HG02981 (cell line): ENCODE results near the gene HBD.
"Not testable (repeated sequence)": the region's sequence is repeated elsewhere in the genome, so short reads cannot be mapped to it uniquely, and the experiment has no call there.

Experiments
- ATAC-seq: cut with Tn5 transposase; IDR thresholded peaks from one replicate; pipeline ENCODE4 v1.9.1; 2021; ENCODE audit warnings: mild to moderate bottlenecking, moderate library complexity; ENCODE audit not compliant: unreplicated experiment

Gene HBD

GRCh38 chr11:5234381-5234834 is at the start of gene HBD:
Gene HBD, minus strand, starts transcription at chr11:5234483. Its CDS starts 50 bp downstream, at chr11:5234433.
- ATAC-seq, result peak; percentile 89

DNA sequence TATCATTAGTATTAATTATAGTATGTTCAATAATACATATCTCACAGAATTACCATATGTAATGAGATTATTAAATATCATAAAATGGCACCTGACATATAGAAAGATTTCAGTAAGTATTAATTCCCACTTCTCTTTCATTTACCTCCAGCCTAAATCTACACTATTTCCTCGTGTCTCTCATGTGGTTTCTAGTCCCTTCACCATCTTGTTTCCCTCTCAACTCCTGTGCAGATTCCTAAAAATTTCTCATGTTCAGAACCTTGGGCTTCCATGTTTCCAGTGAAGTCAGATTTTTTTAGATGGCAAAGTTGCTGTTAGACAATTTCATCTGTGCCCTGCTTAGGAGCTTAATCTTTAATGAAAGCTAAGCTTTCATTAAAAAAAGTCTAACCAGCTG is 49.6 kb upstream of the HBD start:
- no peak for ATAC-seq

- no peak for ATAC-seq
Observed at GRCh38 chr11:5283086-5283485, 48.8 kb upstream of the HBD start.

- no peak for ATAC-seq
Observed at GRCh38 chr11:5282628-5283027, 48.3 kb upstream of the HBD start.

DNA sequence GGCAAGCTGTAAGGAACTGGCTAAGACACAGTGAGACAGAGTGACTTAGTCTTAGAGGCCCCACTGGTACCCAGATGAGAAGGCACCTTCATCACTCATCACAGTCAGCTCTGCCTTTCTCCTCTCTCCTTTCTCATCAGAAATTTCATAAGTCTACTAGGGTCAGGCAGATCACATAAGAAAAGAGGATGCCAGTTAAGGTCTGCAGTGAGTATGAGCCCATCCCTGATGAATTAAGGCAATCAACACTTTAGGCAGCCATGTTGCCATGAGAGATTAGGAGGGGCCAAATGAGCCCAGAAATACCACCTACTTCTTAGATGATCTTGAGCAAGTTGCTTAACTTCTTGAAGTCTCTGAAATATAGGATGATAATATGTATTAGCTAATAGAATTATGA is 47.3 kb upstream of the HBD start:
- no peak for ATAC-seq

DNA sequence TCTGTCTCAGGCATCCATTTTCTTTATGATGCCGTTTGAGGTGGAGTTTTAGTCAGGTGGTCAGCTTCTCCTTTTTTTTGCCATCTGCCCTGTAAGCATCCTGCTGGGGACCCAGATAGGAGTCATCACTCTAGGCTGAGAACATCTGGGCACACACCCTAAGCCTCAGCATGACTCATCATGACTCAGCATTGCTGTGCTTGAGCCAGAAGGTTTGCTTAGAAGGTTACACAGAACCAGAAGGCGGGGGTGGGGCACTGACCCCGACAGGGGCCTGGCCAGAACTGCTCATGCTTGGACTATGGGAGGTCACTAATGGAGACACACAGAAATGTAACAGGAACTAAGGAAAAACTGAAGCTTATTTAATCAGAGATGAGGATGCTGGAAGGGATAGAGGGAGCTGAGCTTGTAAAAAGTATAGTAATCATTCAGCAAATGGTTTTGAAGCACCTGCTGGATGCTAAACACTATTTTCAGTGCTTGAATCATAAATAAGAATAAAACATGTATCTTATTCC is 46.4 kb upstream of the HBD start:
- peak; percentile 95 for ATAC-seq

GRCh38 chr11:5279471-5280090 is 45.3 kb upstream of the HBD start:
- no peak for ATAC-seq

DNA sequence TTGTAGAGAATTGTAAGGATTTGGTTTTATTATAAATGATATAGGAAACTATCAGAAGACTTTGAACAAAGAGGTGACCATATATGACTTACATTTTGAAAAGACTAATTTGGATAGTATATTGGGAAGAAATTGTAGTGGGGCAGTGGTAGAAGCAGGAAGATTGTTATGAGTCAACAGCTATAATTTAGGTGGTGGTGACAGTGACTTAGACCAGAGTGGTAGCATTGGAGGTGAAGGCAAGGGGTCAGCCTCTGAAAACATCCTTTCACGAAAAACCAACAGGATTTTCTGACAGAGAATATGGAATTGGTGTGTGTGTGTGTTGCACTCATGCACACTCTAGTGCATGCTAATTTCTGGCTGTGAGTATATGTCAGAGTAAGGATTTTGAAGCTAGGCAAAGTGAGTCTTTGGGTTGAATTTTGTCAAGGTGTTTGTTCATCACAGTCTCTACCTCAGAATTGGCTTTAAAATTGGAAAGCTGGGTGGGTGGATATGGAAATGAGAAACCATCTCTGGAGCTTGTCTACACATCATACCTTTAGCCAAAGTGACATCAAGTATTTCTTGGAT is 43.6 kb upstream of the HBD start:
- ATAC-seq, result peak; percentile 44

GRCh38 chr11:5276697-5277096 is 42.4 kb upstream of the HBD start:
- ATAC-seq, result no peak

DNA sequence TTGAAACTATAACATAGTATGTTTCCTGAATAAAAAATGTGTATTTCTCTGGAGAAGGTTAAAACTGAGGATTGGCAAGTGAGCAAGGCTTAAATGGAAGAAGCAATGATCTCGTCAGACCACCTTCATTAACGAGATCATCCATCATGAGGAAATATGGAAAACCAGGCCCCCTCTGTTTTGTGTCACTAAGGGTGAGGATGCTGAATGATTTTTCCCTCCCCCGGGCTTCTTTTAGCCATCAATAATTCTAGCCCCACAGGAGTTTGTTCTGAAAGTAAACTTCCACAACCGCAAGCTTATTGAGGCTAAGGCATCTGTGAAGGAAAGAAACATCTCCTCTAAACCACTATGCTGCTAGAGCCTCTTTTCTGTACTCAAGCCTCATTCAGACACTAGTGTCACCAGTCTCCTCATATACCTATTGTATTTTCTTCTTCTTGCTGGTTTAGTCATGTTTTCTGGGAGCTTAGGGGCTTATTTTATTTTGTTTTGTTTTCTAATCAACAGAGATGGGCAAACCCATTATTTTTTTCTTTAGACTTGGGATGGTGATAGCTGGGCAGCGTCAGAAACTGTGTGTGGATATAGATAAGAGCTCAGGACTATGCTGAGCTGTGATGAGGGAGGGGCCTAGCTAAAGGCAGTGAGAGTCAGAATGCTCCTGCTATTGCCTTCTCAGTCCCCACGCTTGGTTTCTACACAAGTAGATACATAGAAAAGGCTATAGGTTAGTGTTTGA is 41.3 kb upstream of the HBD start:
- no peak for ATAC-seq

- no peak for ATAC-seq
Observed at GRCh38 chr11:5274395-5274794, 40.1 kb upstream of the HBD start.

DNA sequence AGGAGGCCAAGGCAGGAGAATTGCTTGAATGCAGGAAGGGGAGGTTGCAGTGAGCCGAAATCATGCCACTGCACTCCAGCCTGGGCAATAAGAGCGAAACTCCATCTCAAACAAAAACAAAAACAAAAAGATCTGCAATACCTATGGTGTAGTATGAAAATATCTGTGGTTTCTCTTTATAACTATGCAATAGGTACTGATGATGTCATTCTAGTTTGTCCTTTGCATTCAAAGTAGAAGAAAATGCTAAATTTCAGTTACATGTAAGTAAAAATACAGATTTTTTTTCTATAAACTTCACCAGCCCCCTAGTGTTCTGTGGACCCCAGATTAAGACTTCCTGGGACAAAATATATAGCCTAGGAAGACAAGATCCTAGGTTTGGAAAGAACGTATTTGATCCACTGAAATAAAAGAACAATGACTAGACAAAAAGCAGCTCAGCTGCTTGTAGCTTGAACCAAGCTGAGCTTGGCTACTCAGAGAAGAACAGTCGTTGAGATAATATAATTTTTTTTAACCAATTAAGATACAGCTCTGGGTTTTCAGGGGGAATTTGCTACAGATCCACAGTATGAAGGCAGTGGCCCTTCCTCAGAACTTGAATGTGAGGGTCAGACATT is 38.2 kb upstream of the HBD start:
- no peak for ATAC-seq

- ATAC-seq, result no peak
Observed at GRCh38 chr11:5269715-5270147, 35.4 kb upstream of the HBD start, which contains the start of gene HBE1. Gene HBE1, minus strand, starts transcription at chr11:5269945. Its CDS starts 55 bp downstream, at chr11:5269890.

DNA sequence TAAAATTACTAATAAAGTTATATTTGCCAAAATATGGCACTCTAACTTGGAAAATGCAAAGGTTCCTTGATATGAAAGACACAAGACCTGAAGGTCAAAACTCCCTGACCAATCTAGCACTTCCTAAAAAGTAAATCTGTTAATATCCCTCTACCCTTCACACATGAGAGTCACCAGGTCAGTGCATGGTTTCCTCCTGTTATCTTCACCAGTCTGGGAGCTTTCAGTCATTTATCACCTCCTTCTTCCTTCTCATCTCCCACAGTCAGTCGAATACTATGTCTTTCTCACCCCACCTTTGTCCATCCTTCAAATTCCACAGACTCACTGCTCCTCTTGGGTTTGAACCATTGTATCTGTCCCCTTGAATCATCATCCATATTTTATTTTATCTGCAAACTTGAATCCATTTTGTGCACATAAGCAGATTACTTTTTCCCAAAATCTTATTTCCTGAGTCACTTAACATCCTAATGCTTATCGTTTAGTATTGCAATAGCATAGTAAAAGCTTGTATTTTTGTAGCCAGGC is 32.8 kb upstream of the HBD start:
- no peak for ATAC-seq

- ATAC-seq, result no peak
Observed at GRCh38 chr11:5266609-5267008, 32.3 kb upstream of the HBD start.

- no peak for ATAC-seq
Observed at GRCh38 chr11:5265832-5266231, 31.5 kb upstream of the HBD start.

DNA sequence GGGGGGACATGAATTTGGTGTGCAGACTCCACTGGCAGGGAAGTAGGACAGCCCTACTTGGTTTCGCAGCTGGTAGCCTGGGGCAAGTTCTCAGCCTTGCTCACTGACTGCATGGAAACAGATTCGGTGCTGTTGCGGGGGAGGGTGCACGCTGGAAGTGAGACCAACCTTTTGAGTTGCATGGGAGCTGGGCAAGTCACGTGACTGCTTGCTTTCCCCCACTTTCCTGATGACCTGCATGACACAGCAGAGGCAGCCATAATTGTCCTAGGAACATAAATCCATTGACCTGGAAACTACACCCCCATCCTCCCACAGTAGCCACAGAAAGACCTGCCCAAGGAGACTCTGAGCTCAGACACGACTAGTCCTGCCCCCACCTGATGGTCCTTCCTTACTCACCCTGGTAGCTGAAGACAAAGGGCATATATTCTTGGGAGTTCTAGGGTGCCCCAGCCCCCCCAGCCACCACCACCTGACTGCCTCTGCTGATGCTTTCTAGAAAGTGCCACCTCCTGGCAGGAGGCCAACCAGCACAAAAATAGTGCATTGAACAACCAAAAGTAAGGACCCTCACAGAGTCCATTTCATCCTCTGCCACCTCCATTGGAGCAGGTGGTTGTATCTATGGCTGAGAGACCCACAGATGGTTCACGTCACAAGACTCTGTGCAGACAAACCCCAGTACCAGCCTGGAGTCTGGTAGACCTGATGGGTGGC is 24.4 kb upstream of the HBD start:
- ATAC-seq, result no peak

- ATAC-seq, result no peak
Observed at GRCh38 chr11:5257296-5257695, 23.0 kb upstream of the HBD start.

- not testable (repeated sequence) for ATAC-seq
Observed at GRCh38 chr11:5254646-5255413, 20.5 kb upstream of the HBD start, which contains the start of gene HBG2. Gene HBG2, minus strand, starts transcription at chr11:5254781. Its CDS starts 53 bp downstream, at chr11:5254728.

DNA sequence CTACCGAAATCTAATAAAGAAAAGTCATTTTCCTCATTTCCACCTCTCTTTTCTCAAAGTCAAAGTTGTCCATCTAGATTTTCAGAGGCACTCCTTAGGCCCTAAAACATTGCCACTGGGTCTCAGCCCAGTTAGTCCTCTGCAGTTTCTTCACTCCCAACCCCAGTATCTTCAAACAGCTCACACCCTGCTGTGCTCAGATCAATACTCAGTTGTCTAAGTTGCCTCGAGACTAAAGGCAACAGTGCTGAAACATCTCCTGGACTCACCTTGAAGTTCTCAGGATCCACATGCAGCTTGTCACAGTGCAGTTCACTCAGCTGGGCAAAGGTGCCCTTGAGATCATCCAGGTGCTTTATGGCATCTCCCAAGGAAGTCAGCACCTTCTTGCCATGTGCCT is 19.7 kb upstream of the HBD start:
- ATAC-seq, result not testable (repeated sequence)
